Activated gamma-delta T cell treated with anti-CD3 and anti-CD28 coated beads, Interleukin-2, amount 50 U/mL, for 16 hours (primary cell): ENCODE results near the gene MRGPRX4.

Experiments used
- DNase-seq: peaks from one replicate; pipeline ENCODE4 v3.0.0-alpha.2; 2020; ENCODE audit warnings: low read depth

The MRGPRX4 gene

DNA sequence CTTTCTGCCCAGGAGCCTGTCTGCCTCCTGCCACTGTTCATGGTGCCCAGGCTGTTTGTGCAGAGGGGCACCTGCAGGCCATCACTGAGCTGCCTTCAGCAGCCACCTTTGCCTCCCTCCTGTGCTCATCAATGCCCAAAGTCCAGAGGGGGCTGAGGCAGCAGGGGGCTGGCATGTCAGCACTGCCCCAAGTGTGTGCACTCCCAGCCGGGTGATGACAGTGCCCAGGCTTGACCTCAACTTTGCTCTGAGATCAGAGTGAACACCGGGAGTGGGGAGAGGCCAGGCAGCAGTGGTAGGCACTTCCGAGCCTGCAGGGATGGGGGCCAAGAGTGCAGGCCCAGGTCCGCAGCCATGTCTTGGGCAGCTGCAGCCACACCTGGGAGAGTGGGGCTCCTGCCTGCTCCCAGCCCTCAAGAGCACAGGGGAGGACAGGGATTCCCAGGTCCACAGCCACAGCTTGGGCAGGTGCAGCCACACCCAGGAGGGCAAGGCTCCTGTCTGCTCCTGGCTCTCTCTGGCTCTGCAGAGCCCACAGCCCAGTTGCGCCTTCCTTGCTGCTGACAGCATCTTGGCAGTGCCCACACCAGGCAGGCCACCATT, 48.7 kb downstream of the MRGPRX4 start:
- DNase-seq = no peak

- DNase-seq = no peak
These were observed 50.3 kb downstream of the MRGPRX4 start for GRCh38 chr11:18222814-18223421.
